HTR-8/SVneo (cell line): ENCODE measurements around the gene NUFIP2.
"Not testable (repeated sequence)": the region's sequence is repeated elsewhere in the genome, so short reads cannot be mapped to it uniquely, and the experiment has no call there.

ENCODE experiments used
- DNase-seq: peaks from one replicate; pipeline ENCODE4 v3.0.0; 2011; ENCODE audit warnings: low spot score, mixed read lengths; ENCODE audit not compliant: insufficient read length
- FAIRE-seq: peaks from 2 replicates; lab custom pipeline; 2011; peaks lifted over from hg19 to GRCh38; lab: Jason Lieb, UNC

The NUFIP2 gene

GRCh38 chr17:29240968-29241963, 52.7 kb downstream of the NUFIP2 start:
- DNase-seq (peak; percentile 93), FAIRE-seq (peak; percentile 97)

GRCh38 chr17:29240477-29240876, 53.5 kb downstream of the NUFIP2 start:
- DNase-seq (no peak), FAIRE-seq (no peak)

- DNase-seq (no peak), FAIRE-seq (no peak)
Observed at GRCh38 chr17:29238133-29238850, 55.7 kb downstream of the NUFIP2 start.

- no peak for FAIRE-seq
- DNase-seq = no peak
Observed at GRCh38 chr17:29237476-29238132, 56.3 kb downstream of the NUFIP2 start.

GRCh38 chr17:29235904-29236303, 58.0 kb downstream of the NUFIP2 start:
- FAIRE-seq (no peak), DNase-seq (no peak)

GRCh38 chr17:29234972-29235371, 59.0 kb downstream of the NUFIP2 start:
- DNase-seq, FAIRE-seq: not testable (repeated sequence)

GRCh38 chr17:29233301-29233700, 60.6 kb downstream of the NUFIP2 start:
- FAIRE-seq = no peak
- DNase-seq = no peak

GRCh38 chr17:29225396-29225795, 68.6 kb downstream of the NUFIP2 start:
- DNase-seq (no peak), FAIRE-seq (no peak)

- DNase-seq, FAIRE-seq: not testable (repeated sequence)
Observed at GRCh38 chr17:29221338-29221737, 72.6 kb downstream of the NUFIP2 start.

GRCh38 chr17:29219378-29220047, 74.4 kb downstream of the NUFIP2 start:
- DNase-seq (peak; percentile 91), FAIRE-seq (peak; percentile 79)

- no peak for DNase-seq
- FAIRE-seq = no peak
Observed at GRCh38 chr17:29216856-29217255, 77.1 kb downstream of the NUFIP2 start.

GRCh38 chr17:29216181-29216580, 77.8 kb downstream of the NUFIP2 start:
- DNase-seq = no peak
- no peak for FAIRE-seq

- FAIRE-seq (no peak), DNase-seq (no peak)
Observed at GRCh38 chr17:29215717-29216116, 78.2 kb downstream of the NUFIP2 start.

GRCh38 chr17:29215174-29215573, 78.8 kb downstream of the NUFIP2 start:
- DNase-seq (no peak), FAIRE-seq (no peak)

GRCh38 chr17:29214215-29215146, 79.5 kb downstream of the NUFIP2 start:
- DNase-seq (no peak), FAIRE-seq (peak; percentile 67)

GRCh38 chr17:29212681-29213121, 81.2 kb downstream of the NUFIP2 start:
- DNase-seq = no peak
- FAIRE-seq = no peak

GRCh38 chr17:29212094-29212631, 81.8 kb downstream of the NUFIP2 start:
- FAIRE-seq = no peak
- DNase-seq = no peak

- no peak for DNase-seq
- FAIRE-seq = no peak
Observed at GRCh38 chr17:29210879-29211278, 83.1 kb downstream of the NUFIP2 start.

- no peak for FAIRE-seq
- DNase-seq = no peak
Observed at GRCh38 chr17:29209073-29209472, 84.9 kb downstream of the NUFIP2 start.
